Measurements from ENCODE around the gene FGFBP2. TPM values are rescaled to one million over a fixed set of nuclear protein-coding genes. Genes with fewer than 3 reads are reported as not detected.

Gene FGFBP2
- total RNA-seq, 1 donor from 2014 or later, result not detected

GRCh38 chr4:15936495-15936894 is 26.5 kb downstream of the FGFBP2 start:
- DNase-seq (ENCODE audit: low read depth) (no peak), FAIRE-seq (no peak)
- peaks cover 4% of the 10 kb centered on the region for H3K9me3 Mint-ChIP-seq (ENCODE audit: unreplicated experiment)
- H3K27ac Mint-ChIP-seq (ENCODE audit: unreplicated experiment), result no peak overlapping the region
- H3K9ac ChIP-seq (ENCODE audit: low read length), result no peak overlapping the region
- H2AFZ ChIP-seq (ENCODE audit: low read depth, low read length), result no peak overlapping the region
- no peaks in the 10 kb centered on the region for H3K9me3 ChIP-seq (ENCODE audit: insufficient read depth, low read depth, low read length)
- H4K20me1 ChIP-seq (ENCODE audit: insufficient read depth, low read length), result no peaks in the 10 kb centered on the region
- no peak overlapping the region for H3K4me2 ChIP-seq (ENCODE audit: low read length)
- H3K79me2 ChIP-seq (ENCODE audit: insufficient read depth, low read length), result no peaks in the 10 kb centered on the region
- no peaks in the 10 kb centered on the region for H3K4me1 Mint-ChIP-seq (ENCODE audit: low read depth, unreplicated experiment)
- TF ChIP-seq EZH2 (IDR thresholded peaks at IDR 0.05; ENCODE audit: insufficient read depth, low read length), result no peak
- TF ChIP-seq CTCF (IDR thresholded peaks at IDR 0.05; ENCODE audit: insufficient read depth, low read depth, low read length), result no peak
- no peaks in the 10 kb centered on the region for H3K4me1 ChIP-seq (ENCODE audit: insufficient read depth, low read length)
- no peaks in the 10 kb centered on the region for H3K27me3 ChIP-seq (ENCODE audit: insufficient read depth, low read length)
- H3K27me3 Mint-ChIP-seq (ENCODE audit: low read depth, unreplicated experiment), result peaks cover 2% of the 10 kb centered on the region
- no peak overlapping the region for H3K27ac ChIP-seq (ENCODE audit: low read depth, low read length)
- no peak overlapping the region for H3K4me3 Mint-ChIP-seq (ENCODE audit: unreplicated experiment)
- H3K36me3 Mint-ChIP-seq (ENCODE audit: low read depth, unreplicated experiment), result no peaks in the 10 kb centered on the region
- no peak overlapping the region for H3K4me3 ChIP-seq (ENCODE audit: insufficient read depth, low read depth, low read length)
- no peaks in the 10 kb centered on the region for H3K36me3 ChIP-seq (ENCODE audit: insufficient read depth, low read length)

GRCh38 chr4:15935504-15936402 is 27.2 kb downstream of the FGFBP2 start:
- Histone ChIP-seq H3K4me2 (ENCODE audit: low read length) (no peak overlapping the region), H4K20me1 (ENCODE audit: insufficient read depth, low read length) (no peaks in the 10 kb centered on the region), H3K79me2 (ENCODE audit: insufficient read depth, low read length) (no peaks in the 10 kb centered on the region), H3K27me3 (ENCODE audit: insufficient read depth, low read length) (no peaks in the 10 kb centered on the region), H3K9me3 (ENCODE audit: insufficient read depth, low read depth, low read length) (no peaks in the 10 kb centered on the region), H3K4me3 (ENCODE audit: insufficient read depth, low read depth, low read length) (no peak overlapping the region), H3K36me3 (ENCODE audit: insufficient read depth, low read length) (no peaks in the 10 kb centered on the region), H3K9ac (ENCODE audit: low read length) (no peak overlapping the region), H3K27ac (ENCODE audit: low read depth, low read length) (no peak overlapping the region), H2AFZ (ENCODE audit: low read depth, low read length) (no peak overlapping the region), H3K4me1 (ENCODE audit: insufficient read depth, low read length) (no peaks in the 10 kb centered on the region)
- Mint-ChIP-seq H3K27ac (ENCODE audit: unreplicated experiment) (no peak overlapping the region), H3K9me3 (ENCODE audit: unreplicated experiment) (peaks cover 4% of the 10 kb centered on the region), H3K4me1 (ENCODE audit: low read depth, unreplicated experiment) (no peaks in the 10 kb centered on the region), H3K27me3 (ENCODE audit: low read depth, unreplicated experiment) (peaks cover 2% of the 10 kb centered on the region), H3K4me3 (ENCODE audit: unreplicated experiment) (no peak overlapping the region), H3K36me3 (ENCODE audit: low read depth, unreplicated experiment) (no peaks in the 10 kb centered on the region)
- FAIRE-seq (no peak), DNase-seq (ENCODE audit: low read depth) (no peak)
- no peak for TF ChIP-seq CTCF (IDR thresholded peaks at IDR 0.05; ENCODE audit: insufficient read depth, low read depth, low read length)
- no peak for TF ChIP-seq EZH2 (IDR thresholded peaks at IDR 0.05; ENCODE audit: insufficient read depth, low read length)

- Mint-ChIP-seq H3K4me3 (ENCODE audit: unreplicated experiment) (no peak overlapping the region), H3K27me3 (ENCODE audit: low read depth, unreplicated experiment) (peaks cover 2% of the 10 kb centered on the region), H3K4me1 (ENCODE audit: low read depth, unreplicated experiment) (no peaks in the 10 kb centered on the region), H3K36me3 (ENCODE audit: low read depth, unreplicated experiment) (no peaks in the 10 kb centered on the region), H3K9me3 (ENCODE audit: unreplicated experiment) (peaks cover 4% of the 10 kb centered on the region), H3K27ac (ENCODE audit: unreplicated experiment) (no peak overlapping the region)
- Histone ChIP-seq H3K4me3 (ENCODE audit: insufficient read depth, low read depth, low read length) (no peak overlapping the region), H4K20me1 (ENCODE audit: insufficient read depth, low read length) (no peaks in the 10 kb centered on the region), H3K9ac (ENCODE audit: low read length) (no peak overlapping the region), H3K36me3 (ENCODE audit: insufficient read depth, low read length) (no peaks in the 10 kb centered on the region), H3K4me2 (ENCODE audit: low read length) (no peak overlapping the region), H3K79me2 (ENCODE audit: insufficient read depth, low read length) (no peaks in the 10 kb centered on the region), H3K27ac (ENCODE audit: low read depth, low read length) (no peak overlapping the region), H3K27me3 (ENCODE audit: insufficient read depth, low read length) (no peaks in the 10 kb centered on the region), H3K4me1 (ENCODE audit: insufficient read depth, low read length) (no peaks in the 10 kb centered on the region), H2AFZ (ENCODE audit: low read depth, low read length) (no peak overlapping the region), H3K9me3 (ENCODE audit: insufficient read depth, low read depth, low read length) (no peaks in the 10 kb centered on the region)
- no peak for TF ChIP-seq CTCF (IDR thresholded peaks at IDR 0.05; ENCODE audit: insufficient read depth, low read depth, low read length)
- no peak for TF ChIP-seq EZH2 (IDR thresholded peaks at IDR 0.05; ENCODE audit: insufficient read depth, low read length)
- DNase-seq (ENCODE audit: low read depth) (no peak), FAIRE-seq (no peak)
These were observed 28.7 kb downstream of the FGFBP2 start for GRCh38 chr4:15934259-15934658.

All from astrocyte (in vitro differentiated cells and primary cell).